CD4-positive, alpha-beta T cell treated with Interleukin-6 for 4 hours (primary cell): Measurements from ENCODE around the gene RAMP3.

ENCODE experiments used
- DNase-seq: peaks from one replicate; pipeline ENCODE4 v3.0.0-alpha.2; 2020; ENCODE audit warnings: mixed read lengths

RAMP3 gene

DNA sequence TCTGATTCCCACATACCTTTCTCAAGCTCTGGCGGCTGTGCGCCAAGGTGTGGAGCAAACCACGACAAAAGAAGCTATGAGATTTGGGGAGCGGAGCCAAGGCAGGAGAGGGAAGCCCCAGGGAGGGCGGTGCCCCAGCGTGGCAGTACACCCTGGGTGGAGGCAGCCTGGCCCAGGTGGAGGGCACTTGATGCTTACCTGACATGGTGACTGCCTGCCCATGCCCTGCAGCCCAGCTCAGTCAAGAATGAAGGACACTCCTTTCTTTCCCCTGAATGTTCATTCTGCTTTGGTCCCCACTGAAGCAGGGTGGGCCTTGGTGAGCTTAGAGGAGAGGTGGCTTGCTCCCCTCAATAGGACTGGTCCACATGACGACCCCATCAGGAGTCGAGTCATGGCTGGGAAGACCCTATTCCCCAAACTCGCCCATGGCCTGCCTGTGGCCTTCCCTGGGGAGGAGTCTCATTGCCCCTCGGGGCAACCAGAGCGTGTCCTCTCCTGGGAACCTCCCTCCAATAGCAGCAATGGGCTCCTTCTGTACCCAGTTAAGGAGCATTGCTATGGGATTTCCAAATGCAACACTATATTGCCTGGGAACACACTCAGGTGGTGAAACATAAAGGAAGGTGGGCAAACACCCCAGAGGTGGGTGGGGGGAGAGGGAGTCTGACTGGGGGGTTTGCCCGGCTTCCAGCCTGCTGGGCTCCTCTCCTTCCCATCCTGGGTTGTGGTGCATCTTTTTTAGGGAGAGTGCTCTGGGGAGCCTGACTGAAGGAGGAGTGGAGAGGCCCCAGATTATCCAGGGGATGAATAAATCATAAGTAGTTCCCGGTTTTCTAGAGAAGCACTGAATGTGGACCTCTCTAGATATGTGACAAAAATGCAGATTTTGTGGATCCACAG lies 22.7 kb downstream of the RAMP3 start:
- DNase-seq: no peak

DNA sequence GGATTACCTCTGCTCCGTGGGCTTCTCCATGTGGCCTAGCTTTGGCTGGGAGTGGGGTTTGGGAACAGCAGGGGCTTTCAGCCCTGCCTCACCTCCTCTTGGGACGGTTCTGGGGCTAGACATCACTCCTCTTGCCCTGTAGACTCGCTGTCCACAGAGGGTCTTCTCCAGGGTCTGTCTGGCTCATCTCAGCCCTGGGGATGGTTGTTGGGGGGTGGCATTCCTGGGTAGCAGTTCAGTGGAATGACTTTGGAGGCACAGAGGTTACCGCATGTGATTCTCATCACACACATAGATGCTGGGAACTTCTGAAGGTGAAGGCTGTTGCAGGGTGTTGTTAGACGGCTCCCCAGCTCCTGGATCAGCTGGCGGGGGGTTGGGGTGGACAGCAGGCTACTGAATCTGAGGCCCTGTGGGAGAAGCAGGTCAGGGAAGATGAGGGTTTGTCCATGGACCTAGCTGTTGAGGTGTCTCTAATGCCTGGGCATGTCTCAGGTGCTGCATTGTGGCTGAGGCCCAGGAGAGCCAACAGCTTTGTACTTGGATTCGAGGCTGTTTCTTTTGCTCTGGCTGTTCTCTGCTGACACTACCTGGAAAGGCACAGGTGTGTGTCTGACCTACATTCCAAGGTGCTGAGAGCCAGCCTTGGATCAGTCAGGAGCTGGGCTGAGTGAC lies 23.8 kb downstream of the RAMP3 start:
- DNase-seq: no peak

DNA sequence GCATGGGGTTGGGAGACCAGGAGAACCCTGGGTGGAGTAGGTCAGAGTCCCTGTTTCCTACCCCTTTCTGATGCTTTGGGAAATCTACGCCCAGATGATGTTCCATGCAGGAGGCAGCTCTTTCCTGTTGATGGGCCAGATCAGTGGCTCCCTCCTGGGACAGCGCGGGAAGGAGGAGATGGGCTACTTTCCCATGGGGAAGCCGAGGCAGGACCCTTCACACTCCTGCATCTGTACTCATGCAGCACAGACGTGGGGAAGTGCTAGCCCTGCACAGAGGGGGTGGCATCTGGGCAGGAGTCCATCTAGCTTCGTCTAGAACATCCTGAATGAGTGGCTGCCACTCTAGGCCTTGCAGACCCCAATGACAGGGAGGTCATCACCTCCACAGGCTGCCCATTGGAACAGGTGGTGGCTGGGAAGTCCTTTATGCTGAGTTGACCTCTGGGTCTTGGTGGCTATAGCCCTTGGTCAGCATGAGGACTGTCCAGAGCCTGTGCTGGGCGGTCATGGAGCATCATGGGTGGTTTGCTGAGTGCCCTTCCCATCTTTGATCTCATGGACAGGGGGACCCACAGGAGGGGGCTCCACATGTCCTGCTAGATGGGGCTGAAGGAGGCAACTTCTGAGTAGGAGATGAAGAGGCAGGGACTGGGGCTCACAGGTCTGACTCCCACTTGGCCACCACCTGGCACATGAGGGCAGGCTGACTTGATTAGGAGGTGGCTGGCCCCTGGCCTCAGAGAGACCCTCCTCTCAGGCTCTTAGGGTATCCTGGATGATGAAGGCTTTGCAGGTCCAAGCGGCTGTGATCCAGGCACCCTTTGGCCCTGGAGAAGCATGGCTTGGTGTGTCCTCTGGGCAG lies 24.6 kb downstream of the RAMP3 start:
- no peak for DNase-seq

DNA sequence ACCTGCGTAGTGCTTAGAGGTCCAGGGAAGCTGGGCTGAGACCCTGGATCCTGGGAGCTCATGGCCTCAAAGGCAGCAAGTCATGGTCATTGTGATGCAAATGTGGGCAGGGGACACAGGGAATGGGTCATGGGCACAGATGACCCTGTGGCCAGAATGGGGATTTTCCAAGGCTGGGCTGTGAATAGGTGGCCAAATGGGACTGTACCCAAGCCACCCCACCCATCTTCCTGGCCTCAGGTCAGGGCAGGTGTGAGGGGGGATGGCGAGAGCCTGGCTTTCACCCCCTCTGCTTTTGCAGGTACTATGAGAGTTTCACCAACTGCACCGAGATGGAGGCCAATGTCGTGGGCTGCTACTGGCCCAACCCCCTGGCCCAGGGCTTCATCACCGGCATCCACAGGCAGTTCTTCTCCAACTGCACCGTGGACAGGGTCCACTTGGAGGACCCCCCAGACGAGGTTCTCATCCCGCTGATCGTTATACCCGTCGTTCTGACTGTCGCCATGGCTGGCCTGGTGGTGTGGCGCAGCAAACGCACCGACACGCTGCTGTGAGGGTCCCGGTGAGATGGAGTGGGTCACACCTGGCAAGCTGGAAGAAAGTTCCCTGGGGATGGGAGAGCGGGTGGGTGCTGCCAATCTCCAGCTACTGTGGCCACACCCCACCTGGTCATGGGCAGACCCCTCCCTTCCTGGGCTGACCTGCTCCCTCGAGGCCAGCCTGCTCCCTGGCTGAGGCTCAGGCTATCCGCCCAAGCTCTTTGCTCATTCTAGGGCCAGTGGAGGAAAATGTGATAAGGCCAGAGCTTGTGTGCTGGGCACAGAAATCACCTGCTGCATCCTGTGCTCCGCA lies 25.5 kb downstream of the RAMP3 start:
- DNase-seq: no peak

DNA sequence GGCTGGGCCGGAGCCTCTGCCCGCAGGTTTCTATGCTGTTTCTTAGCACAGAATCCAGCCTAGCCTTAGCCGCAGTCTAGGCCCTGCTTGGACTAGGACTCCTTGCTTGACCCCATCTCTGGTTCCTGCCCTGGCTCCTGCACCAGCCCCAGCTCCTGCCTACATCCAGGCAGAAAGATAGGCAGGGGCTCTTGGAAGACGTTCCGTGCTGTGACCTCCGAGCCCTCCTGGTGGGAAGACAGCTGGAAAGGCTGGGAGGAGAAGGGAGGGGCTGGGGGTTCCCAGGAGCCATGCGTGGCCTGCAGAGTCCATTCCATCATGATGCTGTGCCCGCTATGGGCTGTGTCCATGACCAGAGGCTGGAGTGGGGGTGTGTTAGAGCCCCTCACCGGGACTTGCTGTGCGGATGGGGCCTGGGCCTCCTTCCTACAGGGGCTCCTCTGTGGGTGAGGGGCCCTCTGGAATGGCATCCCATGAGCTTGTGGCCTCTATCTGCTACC lies 26.2 kb downstream of the RAMP3 start:
- DNase-seq: no peak

DNA sequence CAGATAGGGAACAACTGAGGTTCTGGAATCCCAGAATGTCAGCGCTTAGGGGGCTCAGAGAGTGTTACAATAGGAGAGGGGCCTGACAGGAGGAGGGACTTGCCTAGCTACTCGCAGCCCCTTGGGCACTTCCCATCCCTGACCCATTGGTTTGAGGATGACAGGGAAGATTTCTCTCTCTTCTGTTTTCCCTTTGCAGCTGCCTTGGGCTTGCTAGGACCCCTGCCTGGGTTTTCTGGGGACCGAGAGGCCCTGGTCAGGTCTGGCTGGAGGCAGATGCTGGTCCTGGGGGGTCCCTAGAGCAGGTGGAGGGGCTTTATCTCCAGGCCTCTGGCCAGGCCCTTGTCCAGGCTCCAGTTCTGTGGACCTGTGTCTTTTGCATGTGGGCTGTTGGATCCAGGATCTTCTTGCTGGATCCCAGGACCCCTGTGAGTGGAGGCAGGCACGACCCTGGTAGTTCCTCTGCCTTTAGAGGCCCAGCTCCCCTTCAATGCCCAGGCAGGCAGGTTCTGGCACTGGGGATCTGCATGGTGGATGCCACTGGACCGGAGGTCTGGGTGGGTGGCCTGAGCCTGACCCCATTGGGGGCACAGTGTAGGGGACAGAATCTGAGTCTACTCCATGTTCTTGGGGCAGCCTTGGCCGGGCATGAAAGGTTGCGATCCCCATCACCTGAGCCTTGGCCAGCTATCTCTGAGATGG lies 26.9 kb downstream of the RAMP3 start:
- no peak for DNase-seq

DNA sequence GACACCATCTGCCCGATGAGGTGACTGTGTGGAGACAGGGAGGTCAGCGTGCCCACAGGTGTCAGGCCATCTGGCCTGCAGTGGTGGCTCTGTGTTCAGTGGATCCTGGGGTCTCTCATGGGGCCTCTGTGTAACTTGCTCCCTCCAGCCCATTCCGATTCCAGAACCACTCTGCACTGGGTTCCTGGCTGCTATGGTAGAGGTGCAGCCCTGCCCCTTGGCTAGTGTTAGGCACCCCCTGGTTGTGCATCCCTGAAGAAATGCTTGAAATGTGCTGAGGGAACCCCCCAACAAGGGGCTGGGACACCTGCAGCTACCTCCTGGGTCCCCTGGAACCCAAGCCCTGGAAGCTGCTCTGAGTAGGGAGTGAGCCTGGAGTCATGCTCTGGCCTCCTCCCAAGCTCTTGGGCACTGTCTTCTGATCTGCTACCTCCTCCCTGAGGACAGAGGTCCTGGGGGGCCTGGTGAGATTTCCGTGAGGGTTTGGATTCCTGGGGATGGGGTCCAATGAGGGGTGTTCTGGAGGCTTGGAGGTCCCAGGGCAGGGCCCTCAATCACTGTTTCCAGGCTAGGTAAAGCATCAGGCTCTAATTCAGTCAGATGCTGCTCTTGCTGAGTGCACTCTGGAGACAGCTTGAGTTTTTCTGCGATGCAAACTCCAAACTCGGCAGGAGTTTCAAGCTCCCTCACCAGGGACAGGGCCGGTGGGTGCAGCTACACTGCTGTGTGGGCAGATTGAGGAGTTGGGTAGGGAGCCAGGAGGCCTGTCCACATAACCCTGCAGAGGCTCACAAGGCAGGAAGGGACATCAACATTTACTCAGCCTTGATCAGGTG lies 27.7 kb downstream of the RAMP3 start:
- no peak for DNase-seq

DNA sequence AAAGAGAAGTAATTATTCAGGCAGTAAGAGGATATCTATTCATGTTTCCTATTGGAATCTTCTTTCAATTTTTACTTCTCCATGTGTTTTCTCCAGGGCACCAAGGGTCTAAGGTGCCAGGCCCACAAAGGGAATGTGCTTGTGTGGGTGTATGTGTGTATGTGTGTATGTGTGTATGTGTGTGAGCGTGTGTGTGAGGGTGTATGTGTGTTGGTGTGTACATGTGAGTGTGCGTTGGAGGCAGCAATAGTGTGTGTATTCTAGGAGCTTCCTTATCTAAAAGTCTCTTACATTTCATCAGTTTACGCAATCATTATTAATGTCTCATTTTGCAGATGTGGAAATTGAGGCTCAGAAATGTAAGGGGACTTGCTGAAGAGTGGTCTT lies 28.3 kb downstream of the RAMP3 start:
- no peak for DNase-seq

DNA sequence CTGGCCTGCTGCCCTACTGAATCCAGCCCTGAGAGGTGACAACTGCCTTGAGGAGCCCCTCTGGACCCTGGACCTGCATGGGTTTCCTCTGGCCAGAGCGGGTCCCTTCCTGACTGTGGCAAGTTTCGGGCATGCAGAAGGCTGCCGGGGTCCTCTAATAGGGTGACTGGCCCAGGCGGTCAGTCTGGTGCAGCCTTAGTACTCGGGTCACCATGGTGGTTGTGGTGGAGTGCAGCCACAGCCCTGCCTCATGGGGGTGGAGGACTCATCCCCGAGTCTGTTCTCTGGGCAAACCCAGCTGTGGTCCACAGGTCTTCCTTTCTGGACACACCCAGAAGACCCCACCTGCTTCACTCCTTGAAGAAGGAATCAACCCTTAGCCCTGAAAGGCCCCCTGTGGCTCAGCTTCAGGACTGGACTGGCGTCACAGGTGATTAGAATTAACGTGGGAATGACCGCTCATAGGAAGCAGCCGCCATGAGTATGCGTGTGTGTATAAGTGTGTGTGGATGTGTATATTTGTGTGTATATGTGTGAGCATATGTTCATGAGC lies 28.7 kb downstream of the RAMP3 start:
- DNase-seq: no peak

DNA sequence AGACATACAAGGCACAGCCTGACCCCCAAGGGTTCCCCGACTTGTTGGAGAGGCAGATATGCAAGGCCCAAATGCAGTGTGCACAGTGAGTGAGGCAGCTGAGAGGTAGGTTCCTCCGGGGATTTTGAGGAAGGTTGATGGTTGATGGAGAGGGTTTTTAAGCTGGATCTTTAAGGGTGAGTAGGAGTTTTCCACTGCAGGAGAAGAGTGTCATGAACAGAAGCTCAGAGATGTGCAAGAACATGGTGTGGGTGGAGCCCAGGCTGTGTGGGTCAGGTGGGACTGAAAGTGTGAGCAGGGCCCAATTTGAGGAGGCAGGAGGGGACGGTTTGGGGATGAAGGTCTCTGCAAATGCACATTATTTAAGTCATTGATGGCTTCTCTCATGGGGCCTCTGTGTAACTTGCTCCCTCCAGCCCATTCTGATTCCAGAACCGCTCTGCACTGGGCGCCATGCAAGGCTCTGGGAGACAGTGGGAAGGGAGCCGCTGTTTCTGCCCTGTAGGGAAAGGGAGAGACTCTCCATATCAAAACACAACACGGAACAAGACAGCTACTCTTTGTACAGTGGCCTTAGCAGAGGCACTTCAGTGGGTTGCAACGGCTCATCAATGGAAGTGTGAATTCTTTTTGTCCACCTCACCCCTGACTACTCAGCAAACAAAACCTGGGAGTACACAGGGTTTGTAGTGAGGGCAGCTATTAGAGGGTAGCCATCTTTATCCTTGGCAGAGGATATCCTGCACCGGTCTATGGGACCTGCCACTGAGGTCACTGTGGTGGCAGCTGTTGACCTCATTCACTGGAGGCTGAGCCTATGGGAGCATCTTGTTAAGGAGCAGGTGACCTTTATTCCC lies 29.7 kb downstream of the RAMP3 start:
- no peak for DNase-seq

DNA sequence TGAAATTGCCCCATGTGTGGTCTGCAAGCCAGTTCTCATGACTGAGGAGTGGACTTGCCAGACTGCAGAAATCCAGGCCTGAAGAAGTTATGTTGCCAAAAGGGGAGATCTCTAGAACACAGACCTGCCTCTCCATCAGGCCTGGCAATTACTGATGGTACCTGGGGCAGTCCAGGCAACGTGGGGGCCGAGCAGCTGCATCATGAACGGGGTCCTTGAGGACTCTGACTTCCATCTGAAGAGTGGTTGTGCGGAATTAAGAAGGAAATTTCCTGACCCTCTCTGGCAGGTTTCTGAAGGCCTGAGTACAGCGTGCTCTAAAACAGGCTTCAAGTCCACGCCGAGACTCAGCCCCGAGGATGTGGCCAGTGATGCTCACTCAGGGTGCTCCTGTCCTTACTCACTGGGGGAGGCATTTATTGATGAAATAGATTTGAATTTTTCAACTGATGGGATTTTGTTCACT lies 30.4 kb downstream of the RAMP3 start:
- no peak for DNase-seq

DNA sequence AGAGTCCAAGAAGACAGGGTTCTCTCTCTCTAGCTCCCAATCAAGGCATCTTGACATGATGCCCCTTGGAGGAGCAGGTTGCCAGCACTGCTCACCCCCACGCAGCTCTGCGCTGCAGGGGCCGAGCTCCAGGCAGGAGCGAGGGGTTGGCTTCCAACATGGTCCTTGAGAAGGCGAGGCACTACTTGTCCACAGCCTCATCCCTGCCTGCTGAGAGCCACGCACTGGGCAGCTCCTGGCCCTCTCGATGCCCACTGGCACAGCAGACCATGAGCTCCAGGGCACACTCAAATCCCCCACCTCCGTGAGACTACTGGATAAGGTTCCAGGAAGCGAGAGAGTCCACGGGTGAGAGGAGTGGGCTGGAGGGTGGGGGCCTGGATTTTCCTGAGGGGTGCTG lies 31.1 kb downstream of the RAMP3 start:
- DNase-seq: no peak

DNA sequence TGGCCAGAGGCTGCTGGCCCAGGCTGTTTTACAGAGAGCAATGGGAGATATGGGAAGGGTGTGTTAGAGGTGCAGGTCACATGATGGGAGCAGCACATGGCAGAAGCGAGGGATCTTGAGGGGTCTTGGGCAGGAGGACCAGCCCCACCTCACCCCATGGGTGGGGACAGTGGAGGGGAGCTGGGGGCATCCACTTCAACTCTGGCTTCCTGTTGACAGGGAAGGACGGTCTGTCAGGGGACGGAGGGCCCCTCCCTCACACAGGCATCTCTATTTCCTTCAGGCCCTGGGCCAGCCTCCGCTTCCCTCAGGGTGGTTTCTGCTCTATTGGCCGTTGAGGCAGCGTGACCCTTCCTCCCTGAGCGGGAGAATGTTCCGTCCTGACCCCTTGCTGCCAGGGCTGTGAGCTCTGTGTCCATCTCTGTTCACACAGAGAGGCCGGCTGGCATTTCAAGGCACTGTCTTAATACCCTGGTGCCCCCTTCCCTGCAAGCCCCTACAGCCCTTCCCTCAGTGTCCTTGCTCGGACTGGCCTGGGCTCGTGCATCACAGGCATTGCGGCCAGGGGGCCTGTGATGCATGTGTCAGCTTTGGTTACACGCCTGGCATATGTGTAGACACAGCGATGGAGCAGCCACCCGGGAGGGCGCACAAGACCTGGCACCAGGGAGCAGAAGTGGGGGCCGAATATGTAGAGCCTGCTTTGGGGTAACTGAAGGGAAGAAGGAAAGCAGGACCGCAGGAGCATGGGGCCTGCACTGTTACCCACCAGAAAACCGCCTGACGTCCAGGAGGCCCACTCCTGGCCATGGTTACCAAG lies 31.8 kb downstream of the RAMP3 start:
- no peak for DNase-seq

DNA sequence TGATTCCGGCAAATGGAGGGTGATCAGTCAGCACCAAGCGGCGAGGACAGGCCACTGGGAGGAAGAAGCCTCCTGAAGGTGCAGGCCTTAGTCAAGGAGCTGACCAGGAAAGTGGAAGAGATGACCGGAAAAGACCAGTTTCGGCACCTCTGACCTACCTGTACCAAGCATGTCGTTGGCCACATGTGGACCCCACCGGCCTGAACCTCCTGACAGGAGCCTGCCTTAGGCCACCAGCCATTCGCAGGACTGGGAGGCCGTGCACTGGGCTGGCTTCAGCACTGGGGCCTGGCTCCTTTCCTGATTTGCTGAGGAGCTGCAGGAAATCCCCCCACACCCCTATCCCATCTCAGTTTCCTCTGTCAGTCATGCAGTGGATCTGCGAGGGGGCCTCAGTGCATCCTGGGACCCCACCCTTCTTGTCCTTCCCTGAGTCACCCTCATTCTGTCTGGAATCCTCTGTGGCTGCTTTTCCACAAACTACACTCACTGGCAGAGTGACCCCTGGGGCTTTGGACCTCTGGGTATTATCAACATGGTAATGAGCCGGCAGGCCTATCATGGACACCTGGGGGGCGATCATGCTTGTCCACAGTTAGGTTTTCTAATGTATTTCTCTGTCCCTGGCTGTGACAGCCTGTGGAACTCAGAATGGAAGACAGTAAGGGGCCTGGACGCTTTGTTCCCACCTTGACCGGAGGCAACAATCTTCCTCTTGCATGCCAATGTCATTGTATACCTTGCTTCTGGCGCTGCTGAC lies 33.0 kb downstream of the RAMP3 start:
- no peak for DNase-seq

DNA sequence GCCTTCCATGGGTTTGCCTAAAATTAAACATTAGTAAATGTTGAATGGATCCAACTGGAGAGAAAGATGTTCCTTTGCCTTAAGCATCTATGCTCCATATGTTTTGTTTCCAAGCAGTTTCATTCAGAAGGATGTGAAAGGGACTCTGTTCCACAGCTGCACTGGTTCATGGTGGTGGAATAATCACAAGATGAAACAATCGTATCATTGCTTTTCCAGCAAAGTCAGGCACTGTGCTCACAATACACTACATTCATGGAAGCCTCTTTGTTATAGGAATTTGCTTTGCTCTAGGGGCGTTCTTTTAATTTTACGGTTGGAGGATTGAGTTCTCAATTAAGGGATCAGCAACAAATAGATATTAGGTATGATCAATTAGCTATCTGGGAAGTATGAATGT lies 33.8 kb downstream of the RAMP3 start:
- no peak for DNase-seq

DNA sequence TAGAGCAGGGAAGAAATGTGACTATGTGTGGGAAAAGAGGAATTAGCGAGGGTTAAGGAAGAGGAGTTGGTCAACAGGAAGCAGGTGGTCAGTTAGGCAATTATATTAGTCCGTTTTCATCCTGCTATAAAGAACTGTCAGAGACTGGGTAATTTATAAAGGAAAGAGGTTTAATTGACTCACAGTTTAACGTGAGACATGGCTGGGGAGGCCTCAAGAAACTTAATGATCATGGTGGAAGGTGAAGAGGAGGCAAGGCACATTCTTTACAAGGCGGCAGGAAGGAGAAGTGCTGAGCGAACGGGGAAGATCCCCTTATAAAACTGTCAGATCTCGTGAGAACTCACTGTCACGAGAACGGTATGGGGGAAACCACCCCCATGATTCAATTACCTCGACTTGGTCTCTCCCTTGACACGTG lies 35.0 kb downstream of the RAMP3 start:
- no peak for DNase-seq

DNA sequence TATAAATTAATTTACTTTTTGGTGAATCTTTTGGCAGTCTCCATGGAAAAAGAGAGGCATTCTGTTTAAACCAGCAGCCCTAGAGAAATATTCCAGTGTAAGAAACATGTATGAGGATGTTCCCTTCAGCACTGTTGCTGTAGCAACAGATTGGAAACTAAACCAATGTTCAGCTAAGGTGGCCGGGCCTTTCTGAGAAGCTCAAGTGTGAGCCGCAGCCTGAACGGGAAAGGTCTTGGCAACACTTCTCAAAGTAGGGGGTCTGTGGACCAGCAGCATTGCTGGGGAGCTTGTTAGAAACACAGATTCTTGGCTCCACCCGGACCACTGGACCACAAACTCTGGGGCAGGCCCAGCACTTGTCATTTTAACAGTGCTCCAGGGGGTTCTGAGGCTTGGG lies 36.2 kb downstream of the RAMP3 start:
- DNase-seq: no peak
